AG04449 (cell line): ENCODE measurements around the gene SF3A1.

ENCODE experiments used
- CTCF ChIA-PET: fragments of 350-600 bp; formaldehyde crosslinking; extraction: SDS; loops from one replicate; lab custom pipeline; 2021; ENCODE audit warnings: antibody characterized with exemption; lab: Yijun Ruan, JAX
- POLR2A ChIA-PET: fragments of 400-600, 350-600 bp; formaldehyde crosslinking; extraction: SDS; loops from one replicate; lab custom pipeline; 2020; ENCODE audit warnings: antibody characterized with exemption, inconsistent platforms; lab: Yijun Ruan, JAX
- DNase-seq: peaks from one replicate; pipeline ENCODE4 v3.0.0-alpha.2; 2010; ENCODE audit warnings: low read depth, low spot score
- H3K4me3 ChIP-seq: 2 replicates; pipeline ENCODE4 v1.5.1; 2011; ENCODE audit warnings: low read depth, mild to moderate bottlenecking, control low read depth, low read length
- CTCF ChIP-seq: IDR thresholded peaks from one replicate; pipeline ENCODE4 v1.5.1; 2011; ENCODE audit warnings: mild to moderate bottlenecking, moderate library complexity, low read length, control low read depth, inconsistent platforms; ENCODE audit not compliant: insufficient read depth; ENCODE audit errors: missing control alignments

SF3A1 gene

DNA sequence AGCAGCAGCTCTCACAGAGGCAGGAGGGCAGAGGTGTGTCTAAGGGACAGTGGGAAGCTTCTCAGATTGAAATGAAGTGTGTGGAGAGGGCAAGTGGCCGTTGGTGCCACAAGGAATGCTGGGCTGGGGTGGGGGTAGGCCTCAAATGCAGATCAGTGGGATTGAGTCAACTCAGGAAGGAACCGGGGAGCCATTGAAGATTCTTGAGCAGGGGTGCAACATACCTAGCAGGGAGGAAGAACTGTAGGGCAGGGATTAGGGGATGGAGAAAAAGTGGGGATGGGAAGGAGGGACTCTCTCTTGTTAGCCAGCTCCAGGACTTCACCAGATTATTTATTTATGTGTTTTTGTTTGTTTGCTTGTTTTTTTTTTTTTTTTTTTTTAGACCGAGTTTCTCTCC is 37.2 kb upstream of the SF3A1 start:
- POLR2A ChIA-PET, result no interaction called here
- no peak overlapping the region for H3K4me3 ChIP-seq
- no peak for DNase-seq
- TF ChIP-seq CTCF, result no peak
- CTCF ChIA-PET, result interaction anchor here (0.7 to 17.2 kb wide), 7 partner anchors 23 to 361 kb away, joined by 3 to 235 read pairs (median 3); partner anchors contain the start of gene CASTOR1

DNA sequence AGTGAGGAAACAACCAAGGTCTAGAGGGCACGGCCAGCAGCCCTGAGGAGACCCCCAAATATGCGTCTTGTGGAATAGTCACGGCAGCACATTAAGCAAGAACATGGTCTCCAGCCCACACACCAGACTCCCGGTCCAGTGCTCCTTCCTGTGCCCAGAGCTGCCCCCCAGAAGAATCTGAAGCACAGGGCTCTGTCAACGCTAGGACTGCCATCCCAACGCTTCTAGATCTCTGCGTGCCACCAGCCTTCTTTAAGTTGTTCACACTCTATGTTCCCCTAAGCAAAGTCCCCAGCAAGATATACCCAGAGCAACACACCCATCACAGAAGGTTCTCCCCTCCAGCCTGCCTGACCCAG is 36.6 kb upstream of the SF3A1 start:
- H3K4me3 ChIP-seq, result no peak overlapping the region
- no peak for DNase-seq
- no peak for TF ChIP-seq CTCF
- ChIA-PET CTCF (interaction anchor here (0.7 to 17.2 kb wide), 7 partner anchors 22 to 362 kb away, joined by 3 to 235 read pairs (median 3); partner anchors contain the start of gene CASTOR1), POLR2A (no interaction called here)

- ChIA-PET POLR2A (no interaction called here), CTCF (interaction anchor here (1.0 to 17.2 kb wide), 8 partner anchors 12 to 362 kb away, joined by 3 to 235 read pairs (median 40); partner anchors contain the start of genes CASTOR1 and MTFP1)
- no peak for DNase-seq
- no peak overlapping the region for H3K4me3 ChIP-seq
- TF ChIP-seq CTCF, result no peak
Observed at GRCh38 chr22:30392661-30393321, 36.1 kb upstream of the SF3A1 start.

- ChIA-PET POLR2A (interaction anchor here (0.9 to 1.1 kb wide), 2 partner anchors 33 to 34 kb away, joined by 3 to 4 read pairs; no protein-coding TSS in a partner anchor), CTCF (interaction anchor here (0.6 to 17.2 kb wide), 21 partner anchors 8 to 367 kb away, joined by 3 to 235 read pairs (median 9); partner anchors contain the start of genes CASTOR1, CCDC157, MTFP1 and SF3A1)
- TF ChIP-seq CTCF, result peak; percentile 70
- DNase-seq, result no peak
- H3K4me3 ChIP-seq, result no peak overlapping the region
Observed at GRCh38 chr22:30390974-30391691, 34.4 kb upstream of the SF3A1 start.

DNA sequence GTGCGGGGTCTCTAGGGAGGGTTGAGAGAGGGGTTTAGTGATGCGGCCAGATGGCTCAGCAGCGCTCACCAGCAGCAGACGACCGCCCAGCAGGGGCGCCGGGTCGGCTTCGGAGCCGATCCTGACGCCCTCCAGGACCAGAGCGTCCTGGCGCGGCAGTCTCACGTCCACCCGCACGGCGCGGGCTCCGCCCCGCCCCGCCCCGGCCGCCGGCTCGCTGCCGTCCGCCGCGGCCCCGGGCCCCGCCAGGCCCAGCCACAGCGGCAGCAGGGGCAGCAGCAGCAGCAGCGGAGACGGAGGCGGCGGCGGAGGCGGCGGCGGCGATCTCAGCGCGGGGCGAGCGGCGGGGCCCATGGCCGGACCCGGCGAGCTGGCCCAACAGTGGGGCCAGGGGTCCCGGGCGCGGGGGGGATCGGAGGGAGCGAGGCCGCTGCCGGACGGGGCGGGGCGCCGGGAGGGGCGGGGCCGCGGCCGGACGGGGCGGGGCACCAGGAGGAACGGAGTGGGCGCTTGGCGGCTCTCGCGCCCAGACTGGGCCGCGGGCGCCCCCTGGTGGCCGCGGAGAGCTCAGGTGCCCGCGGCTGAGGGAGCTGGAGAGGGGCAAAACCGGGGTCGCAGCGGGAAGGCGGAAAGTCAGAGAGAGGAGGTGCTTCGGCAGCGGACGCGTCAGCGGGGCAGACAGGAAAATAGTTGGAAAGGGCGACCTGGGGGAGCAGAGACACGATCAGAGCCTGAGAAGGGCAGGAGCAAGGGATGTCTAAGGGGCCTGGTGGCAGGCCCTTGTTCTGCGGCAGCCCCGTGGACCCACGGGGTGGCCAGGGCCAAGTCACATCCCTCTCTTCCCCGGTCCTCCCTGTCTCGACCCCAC is 30.5 kb upstream of the SF3A1 start, which contains the start of gene RNF215:
Gene RNF215, minus strand, starts transcription at position 452 of the 868 bp plus-strand sequence. Its CDS starts 98 bp downstream, at position 354.
- CTCF ChIA-PET, result interaction anchor here (0.6 to 17.2 kb wide), 39 partner anchors 8 to 285 kb away, joined by 3 to 235 read pairs (median 4); partner anchors contain the start of genes CASTOR1, CCDC157, MTFP1 and SEC14L2
- TF ChIP-seq CTCF, result peak; percentile 91
- POLR2A ChIA-PET, result interaction anchor here (0.6 to 1.0 kb wide), 2 partner anchors 36 to 98 kb away, joined by 4 to 6 read pairs; partner anchors contain the start of gene CASTOR1
- DNase-seq, result no peak
- H3K4me3 ChIP-seq, result peak within 1 kb of the TSS; percentile 73
